Activated CD4-positive, alpha-beta T cell treated with anti-CD3 and anti-CD28 coated beads, Interleukin-2, amount 50 U/mL, for 16 hours (primary cell): ENCODE measurements around the gene QRICH2.
"Not testable (repeated sequence)": the region's sequence is repeated elsewhere in the genome, so short reads cannot be mapped to it uniquely, and the experiment has no call there.

Experiments used
- DNase-seq: peaks from one replicate; pipeline ENCODE4 v3.0.0-alpha.2; 2020

The QRICH2 gene

DNA sequence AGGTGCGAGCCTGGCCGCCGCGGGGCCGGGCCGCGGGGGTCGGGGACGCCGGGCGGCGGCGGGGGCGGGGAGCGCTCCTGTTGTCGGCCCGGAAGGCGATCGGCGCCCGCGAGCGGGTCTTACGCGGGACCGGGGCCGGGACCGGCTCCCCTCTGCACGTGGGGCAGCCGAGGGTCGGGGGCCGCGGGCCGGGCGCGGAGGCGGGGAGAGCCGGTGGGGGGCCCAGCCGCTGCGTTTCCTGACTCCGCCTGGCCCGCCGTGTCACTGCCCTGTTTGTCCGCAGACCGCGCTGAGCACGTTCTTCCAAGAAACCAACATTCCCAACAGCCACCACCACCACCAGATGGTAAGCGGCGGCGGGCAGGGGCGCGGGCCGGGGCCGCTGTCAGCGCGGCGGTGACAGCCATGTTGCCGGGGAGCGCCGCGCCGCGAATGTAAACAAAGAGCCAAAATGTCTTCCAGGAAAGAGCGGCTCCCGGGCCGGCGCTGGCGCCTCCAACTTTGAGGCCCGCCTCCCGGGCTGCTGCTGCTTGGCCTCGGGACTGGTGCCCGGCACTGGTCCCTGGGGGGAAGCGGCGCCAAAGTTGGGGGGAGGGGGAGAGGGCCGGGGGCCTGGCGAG lies 42.3 kb downstream of the QRICH2 start:
- DNase-seq, result peak; percentile 54

DNA sequence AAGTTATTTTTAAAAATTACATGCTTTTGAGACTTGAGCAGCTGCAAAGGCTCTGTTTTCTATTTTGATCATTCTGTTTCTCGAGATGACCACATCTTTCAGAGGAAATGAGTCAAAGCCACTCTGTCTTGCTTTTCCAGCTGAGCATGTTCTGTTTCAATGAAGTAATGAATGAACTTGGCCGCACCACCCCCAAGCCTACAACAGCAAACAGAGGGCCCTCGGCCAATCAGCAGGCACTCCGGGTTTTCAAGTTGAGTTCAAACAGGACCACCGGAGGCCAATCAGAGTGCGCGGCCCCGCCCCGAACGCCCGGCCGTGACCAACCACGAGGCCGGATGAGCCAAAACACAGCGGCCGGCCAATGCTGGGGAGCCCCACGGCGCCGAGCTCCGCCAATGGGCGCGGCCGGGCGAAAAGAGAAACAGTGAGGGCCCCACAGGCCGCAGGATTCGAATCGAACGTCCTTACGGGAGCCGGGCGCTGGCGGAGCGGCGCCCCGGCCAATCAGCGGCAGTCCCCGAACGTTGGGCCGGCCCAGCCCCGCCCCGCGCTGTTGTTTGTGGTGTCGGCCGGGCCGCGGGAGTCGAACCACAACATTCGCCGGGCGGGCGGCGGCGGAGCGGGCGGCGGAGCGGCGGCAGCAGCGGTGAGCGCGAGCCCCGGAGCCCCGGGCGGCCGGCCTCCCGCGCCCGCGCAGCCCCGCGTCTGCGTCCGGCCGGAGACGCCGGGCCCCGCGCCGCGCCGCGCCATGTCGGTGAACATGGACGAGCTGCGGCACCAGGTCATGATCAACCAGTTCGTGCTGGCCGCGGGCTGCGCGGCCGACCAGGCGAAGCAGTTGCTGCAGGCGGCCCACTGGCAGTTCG lies 43.1 kb downstream of the QRICH2 start, which contains the start of gene UBALD2:
TSS of gene UBALD2 (plus strand) at position 594 of the 869 bp plus-strand sequence. CDS start at position 752, 158 bp downstream.
- peak; percentile 100 for DNase-seq

DNA sequence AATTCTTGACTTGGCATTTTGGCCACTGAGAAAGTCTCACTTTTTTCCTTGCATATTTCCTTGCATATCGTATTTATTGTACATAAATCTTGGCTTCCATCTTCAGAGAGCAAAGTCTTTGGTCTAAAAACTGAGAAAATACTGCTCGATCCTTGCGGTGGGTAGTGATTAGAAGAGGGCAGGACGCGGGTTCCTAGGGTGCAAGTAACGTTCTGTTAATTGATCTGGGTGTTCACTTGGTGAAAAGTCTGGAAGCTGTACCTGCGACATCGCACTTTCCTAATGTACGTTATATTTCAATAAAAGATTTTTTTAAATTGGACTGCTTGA lies 43.7 kb downstream of the QRICH2 start:
- DNase-seq, result no peak

DNA sequence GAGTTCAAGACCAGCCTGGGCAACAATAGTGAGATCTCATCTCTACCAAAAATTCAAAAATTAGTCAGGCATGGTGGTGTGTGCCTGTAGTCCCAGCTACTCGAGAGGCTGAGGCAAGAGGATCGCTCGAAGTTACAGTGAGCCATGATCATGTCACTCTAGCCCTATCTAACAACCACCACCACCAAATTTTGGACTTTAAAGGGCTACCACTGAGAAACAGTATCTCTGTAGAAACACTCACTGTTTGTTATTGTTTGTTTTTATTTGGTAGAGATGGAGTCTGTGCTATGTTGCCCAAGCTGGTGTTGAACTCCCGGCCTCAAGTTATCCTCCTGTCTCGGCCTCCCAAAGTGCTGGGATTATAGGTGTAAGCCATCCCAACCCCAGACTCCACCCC lies 44.2 kb downstream of the QRICH2 start:
- DNase-seq, result no peak

- peak; percentile 53 for DNase-seq
These were observed 45.2 kb downstream of the QRICH2 start for GRCh38 chr17:76262732-76263344.

GRCh38 chr17:76261421-76262215 lies 46.5 kb downstream of the QRICH2 start:
- peak; percentile 65 for DNase-seq

- no peak for DNase-seq
These were observed 47.4 kb downstream of the QRICH2 start for GRCh38 chr17:76260669-76261068.

DNA sequence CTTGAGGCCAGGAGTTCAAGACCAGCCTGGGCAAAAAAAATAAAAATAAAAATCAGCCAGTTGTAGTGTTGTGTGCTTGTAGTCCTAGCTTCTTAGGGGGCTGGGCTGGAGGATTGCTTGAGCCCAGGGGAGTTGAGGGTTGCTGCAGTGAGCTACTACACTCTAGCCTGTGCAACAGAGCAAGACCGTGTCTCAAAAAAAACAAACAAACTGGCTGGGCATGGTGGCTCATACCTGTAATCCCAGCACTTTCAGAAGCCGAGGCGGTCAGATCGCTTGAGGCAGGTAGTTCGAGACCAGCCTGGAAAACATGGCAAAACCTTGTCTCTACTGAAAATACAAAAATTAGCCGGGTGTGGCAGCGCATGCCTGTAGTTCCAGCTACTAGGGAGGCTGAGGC lies 47.9 kb downstream of the QRICH2 start:
- no peak for DNase-seq

GRCh38 chr17:76256430-76257050 lies 51.5 kb downstream of the QRICH2 start:
- peak; percentile 70 for DNase-seq

DNA sequence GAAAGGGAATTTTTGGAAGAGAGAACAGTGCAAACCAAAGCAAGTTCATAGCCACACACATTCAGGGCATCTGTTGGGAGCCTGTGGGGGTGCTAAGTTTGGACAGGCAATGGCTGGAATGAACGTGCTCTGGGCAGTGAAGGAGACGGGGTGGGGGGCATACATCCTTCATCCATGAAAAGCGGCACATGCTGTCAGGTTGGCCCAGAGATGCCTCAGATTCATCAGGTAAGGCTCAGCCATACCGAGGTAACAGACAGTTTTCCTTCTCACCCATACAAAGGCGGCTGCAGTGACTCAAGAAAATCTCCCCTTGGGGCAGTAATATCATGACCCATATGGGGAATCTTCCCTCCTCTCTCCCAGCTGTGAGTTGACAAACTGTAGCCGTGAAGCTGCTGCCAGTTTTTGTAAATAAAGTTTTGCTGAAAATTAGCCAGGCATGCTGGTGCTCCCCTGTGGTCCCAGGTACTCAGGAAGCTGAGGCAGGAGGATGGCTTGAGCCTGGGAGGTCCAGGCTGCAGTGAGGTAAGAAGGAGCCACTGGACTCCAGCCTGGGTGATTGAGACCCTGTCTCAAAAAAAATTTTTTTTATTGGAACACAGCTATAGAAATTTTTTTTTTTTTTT lies 52.2 kb downstream of the QRICH2 start:
- no peak for DNase-seq

- DNase-seq, result no peak
These were observed 53.8 kb downstream of the QRICH2 start for GRCh38 chr17:76254275-76254674.

GRCh38 chr17:76253841-76254240 lies 54.2 kb downstream of the QRICH2 start:
- DNase-seq, result no peak

- DNase-seq, result not testable (repeated sequence)
These were observed 54.9 kb downstream of the QRICH2 start for GRCh38 chr17:76252967-76253766.

- DNase-seq, result peak; percentile 75
These were observed 55.8 kb downstream of the QRICH2 start for GRCh38 chr17:76252040-76252954.

DNA sequence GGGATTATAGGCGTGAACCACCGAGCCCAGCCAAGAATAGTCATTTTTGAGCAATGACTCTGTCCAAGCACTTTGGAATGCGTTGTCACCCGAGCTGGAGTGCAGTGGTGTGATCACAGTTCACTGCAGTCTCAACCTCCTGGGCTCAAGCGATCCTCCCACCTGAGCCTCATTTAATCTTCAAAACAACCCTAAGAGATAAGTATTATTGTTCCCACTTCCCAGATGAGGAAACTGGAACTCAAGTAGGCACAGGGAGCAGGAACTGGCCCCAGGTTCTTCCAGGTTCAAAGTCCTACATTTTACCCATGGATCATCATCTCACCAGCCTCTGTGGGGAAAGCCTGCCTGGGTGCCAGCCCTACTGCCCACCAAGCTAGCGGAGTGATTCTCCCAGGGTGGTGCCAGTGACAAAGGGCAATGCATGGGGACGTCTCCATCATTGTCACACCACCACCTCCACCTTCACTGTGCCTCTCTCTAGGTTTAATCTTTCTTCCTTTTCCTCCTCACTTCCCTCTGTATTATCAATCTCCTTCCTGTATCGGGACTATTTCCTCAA lies 56.5 kb downstream of the QRICH2 start:
- no peak for DNase-seq

GRCh38 chr17:76250141-76250540 lies 57.9 kb downstream of the QRICH2 start:
- no peak for DNase-seq

DNA sequence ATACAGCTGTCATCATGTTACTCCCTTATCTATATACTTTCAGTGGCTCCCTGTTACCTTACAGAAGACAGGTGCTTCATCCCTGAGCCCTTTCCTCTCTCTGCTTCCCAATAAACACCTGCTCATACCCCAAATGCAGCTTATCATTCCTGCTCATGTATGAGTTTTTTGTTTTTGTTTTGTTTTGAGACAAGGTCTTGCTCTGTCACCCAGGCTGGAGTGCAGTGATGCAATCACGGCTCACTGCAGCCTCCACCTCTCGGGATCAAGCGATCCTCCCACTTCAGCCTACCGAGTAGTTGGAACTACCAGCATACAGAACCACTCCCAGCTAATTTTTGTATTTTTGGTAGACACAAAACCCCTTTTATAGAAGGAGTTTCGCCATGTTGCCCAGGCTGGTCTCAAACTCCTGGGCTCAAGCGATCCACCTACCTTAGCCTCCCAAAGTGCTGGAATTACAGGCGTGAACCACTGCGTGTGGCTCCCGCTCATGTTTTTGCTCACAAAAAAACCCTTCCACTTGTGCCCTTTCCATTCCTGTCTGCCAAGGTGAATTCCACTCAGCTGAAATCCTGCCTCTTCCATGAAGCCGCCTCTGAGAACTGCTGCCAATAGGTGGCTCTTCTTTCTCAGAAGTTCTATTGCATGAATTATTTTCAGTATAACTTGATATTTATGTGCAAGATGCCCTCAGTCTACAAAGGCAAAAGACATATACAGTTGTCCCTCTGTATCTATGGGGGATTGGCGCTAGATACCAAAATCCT lies 59.9 kb downstream of the QRICH2 start:
- no peak for DNase-seq

DNA sequence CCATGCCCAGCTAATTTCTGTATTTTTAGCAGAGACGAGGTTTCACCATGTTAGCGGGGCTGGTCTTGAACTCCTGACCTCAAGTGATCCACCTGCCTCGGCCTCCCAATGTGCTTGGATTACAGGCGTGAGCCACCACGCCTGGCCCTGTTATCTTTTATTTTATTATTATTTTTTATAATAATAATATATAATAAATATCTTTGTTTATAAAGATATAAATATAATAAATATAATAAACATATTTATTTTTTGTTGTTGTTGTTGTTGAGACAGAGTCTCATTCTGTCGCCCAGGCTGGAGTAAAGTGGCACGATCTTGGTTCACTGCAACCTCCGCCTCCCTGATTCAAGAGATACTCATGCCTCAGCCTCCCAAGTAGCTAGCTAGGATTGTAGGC lies 60.8 kb downstream of the QRICH2 start:
- DNase-seq, result no peak
